K562 (cell line): Measurements from ENCODE around the gene SPIRE1. TPM values are rescaled to one million over a fixed set of nuclear protein-coding genes. Genes with fewer than 3 reads are reported as not detected.

Experiments
- ATAC-seq: fragments of 200-7000 bp; cut with Tn5 transposase; 3 replicates; pipeline ENCODE4 v1.9.1; 2020; ENCODE audit warnings: moderate library complexity
- BruUV-seq: library from RNA; stranded (reverse); fragments of 400-500 nt; replicated peaks from 2 replicates; lab custom pipeline; 2021; lab: Mats Ljungman, UMichigan
- CTCF ChIA-PET: fragments of 300-600 bp; formaldehyde crosslinking; extraction: SDS; loops from one replicate; lab custom pipeline; 2021; ENCODE audit warnings: low intra/inter-chr PET ratio; lab: Yijun Ruan, JAX
- POLR2A ChIA-PET: fragments of 300-600, 350-650 bp; sonication (Branson Sonifier 250); formaldehyde crosslinking; extraction: SDS; loops from one replicate; lab custom pipeline; 2021; ENCODE audit warnings: antibody characterized with exemption, inconsistent platforms; lab: Yijun Ruan, JAX
- DNase-seq, 4 experiments: peaks; one replicate each; pipeline versions ENCODE4 v3.0.0 to v3.0.0-alpha.2; 2011 to 2018; ENCODE audit warnings: low spot score in 3 of 4, mixed read lengths in 3 of 4; ENCODE audit errors: extremely low read depth in 1 of 4
- FAIRE-seq: peaks from 2 replicates; lab custom pipeline; 2011; peaks lifted over from hg19 to GRCh38; lab: Jason Lieb, UNC
- H2AFZ ChIP-seq: 2 replicates; pipeline ENCODE4 v1.6.0; 2011; ENCODE audit warnings: low read depth, low read length, control low read depth, inconsistent platforms
- H3K27ac ChIP-seq: fragments of 200-600 bp; 3 replicates; pipeline ENCODE4 v1.8.0; 2011; ENCODE audit warnings: low read depth, mild to moderate bottlenecking, control low read depth, inconsistent platforms, low read length, moderate library complexity, mixed read lengths; ENCODE audit errors: extremely low read depth
- H3K27me3 ChIP-seq, 2 experiments: fragments of 300-600 bp in 1 of 2; 2 replicates in 1 of 2; 3 replicates in 1 of 2; pipeline versions ENCODE4 v1.6.0 to v1.8.0; 2011; ENCODE audit warnings: inconsistent platforms in 2 of 2, low read length in 2 of 2, mild to moderate bottlenecking in 1 of 2, mixed read lengths in 1 of 2, moderate library complexity in 1 of 2; ENCODE audit not compliant: control insufficient read depth in 2 of 2, insufficient read depth in 2 of 2
- H3K36me3 ChIP-seq: fragments of 300-600 bp; 3 replicates; pipeline ENCODE4 v1.8.0; 2011; ENCODE audit warnings: mild to moderate bottlenecking, low read length, inconsistent platforms; ENCODE audit not compliant: control insufficient read depth, insufficient read depth
- H3K4me1 ChIP-seq, 2 experiments: fragments of 200-600 bp in 1 of 2; replicated peaks in 1 of 2; 2 replicates in 1 of 2; 3 replicates in 1 of 2; pipeline versions ENCODE4 v1.5.1 to v1.8.0; 2011; ENCODE audit warnings: inconsistent platforms in 2 of 2, low read length in 2 of 2, mild to moderate bottlenecking in 1 of 2, mixed read lengths in 1 of 2, moderate library complexity in 1 of 2; ENCODE audit not compliant: control insufficient read depth in 2 of 2, insufficient read depth in 2 of 2
- H3K4me2 ChIP-seq: 2 replicates; pipeline ENCODE4 v1.6.1; 2011; ENCODE audit warnings: low read length, control low read depth, inconsistent platforms, mixed read lengths; ENCODE audit not compliant: insufficient read depth
- H3K4me3 ChIP-seq: fragments of 200-600 bp; sonication (generic), shearing (Covaris generic); 2 replicates; pipeline ENCODE4 v1.5.1; 2016; ENCODE audit warnings: control low read depth, inconsistent platforms
- H3K79me2 ChIP-seq: fragments of 200-600 bp; 3 replicates; pipeline ENCODE4 v1.8.0; 2011; ENCODE audit warnings: low read length, inconsistent platforms; ENCODE audit not compliant: control insufficient read depth, insufficient read depth
- H3K9ac ChIP-seq, 2 experiments: 2 replicates each; pipeline versions ENCODE4 v1.6.0 to v1.6.1; 2011; ENCODE audit warnings: low read depth in 2 of 2, low read length in 2 of 2, control low read depth in 1 of 2, inconsistent platforms in 1 of 2, mild to moderate bottlenecking in 1 of 2, mixed read lengths in 1 of 2; ENCODE audit not compliant: insufficient read depth in 1 of 2
- H3K9me1 ChIP-seq: one replicate; pipeline ENCODE4 v1.6.0; 2011; ENCODE audit warnings: inconsistent platforms, mild to moderate bottlenecking, low read length, moderate library complexity; ENCODE audit not compliant: control insufficient read depth, insufficient read depth
- H3K9me3 ChIP-seq: replicated peaks from 2 replicates; pipeline ENCODE4 v1.5.1; 2011; ENCODE audit warnings: low read depth, low read length, inconsistent platforms; ENCODE audit not compliant: control insufficient read depth, insufficient read depth
- H4K20me1 ChIP-seq: replicated peaks from 2 replicates; pipeline ENCODE4 v1.6.1; 2011; ENCODE audit warnings: low read length, inconsistent platforms, mixed read lengths; ENCODE audit not compliant: control insufficient read depth, insufficient read depth
- NR2C1 ChIP-seq, 2 experiments: fragments of 450-650 bp; IDR thresholded peaks; 2 replicates each; pipeline ENCODE4 v1.6.1; 2017; ENCODE audit warnings: mild to moderate bottlenecking in 2 of 2, antibody characterized with exemption in 1 of 2, inconsistent platforms in 1 of 2, missing compliant biosample characterization in 1 of 2, missing genetic modification characterization in 1 of 2
- POLR2G ChIP-seq: fragments of 200-400 bp; formaldehyde crosslinking; IDR thresholded peaks from 2 replicates; pipeline ENCODE4 v1.6.1; 2017; ENCODE audit warnings: low read depth, mild to moderate bottlenecking, antibody characterized with exemption, low read length, moderate library complexity
- RBFOX2 ChIP-seq: fragments of 200-400 bp; formaldehyde crosslinking; IDR thresholded peaks from 2 replicates; pipeline ENCODE4 v1.6.1; 2017; ENCODE audit warnings: low read depth, mild to moderate bottlenecking, low read length, moderate library complexity
- TRIM24 ChIP-seq, 2 experiments: fragments of 450-650 bp; IDR thresholded peaks; 2 replicates each; pipeline ENCODE4 v1.6.1; 2016
- ZNF232 ChIP-seq: sonication (generic); formaldehyde crosslinking; IDR thresholded peaks from 2 replicates; pipeline ENCODE4 v1.8.0; 2022; ENCODE audit warnings: mild to moderate bottlenecking, missing genetic modification reagents
- ZNF316 ChIP-seq: fragments of 450-650 bp; IDR thresholded peaks from 2 replicates; pipeline ENCODE4 v1.6.1; 2016
- ZSCAN29 ChIP-seq: fragments of 450-650 bp; IDR thresholded peaks from 2 replicates; pipeline ENCODE4 v1.6.1; 2017
- whole genome bisulfite sequencing: fragments of 100-300 bp; shearing (Covaris generic); methylation state at CpG from one replicate; pipeline ENCODE4 v1.1.6; 2016; ENCODE audit warnings: low coverage, mixed read lengths; ENCODE audit not compliant: insufficient coverage; ENCODE audit errors: missing lambda C conversion rate; 5-methylcytosine and 5-hydroxymethylcytosine counted together
- in situ Hi-C: fragments of 300-500 bp; cut with MboI; formaldehyde crosslinking; loops from 4 replicates; pipeline ENCODE4 v1.15.0; 2018; ENCODE audit warnings: inconsistent platforms, mixed read lengths
- intact Hi-C: fragments of 100-400 bp; cut with micrococcal nuclease; formaldehyde crosslinking; loops from 2 replicates; pipeline ENCODE4 v1.14.2; 2022
- polyA plus RNA-seq, 8 experiments: library from polyadenylated mRNA; depleted of rRNA in 4 of 8; stranded (reverse) in 5 of 8; unstranded in 3 of 8; fragments of >200 nt; fragmentation: Nextera tagmentation in 2 of 8; fragmentation: Illumina TruSeq in 1 of 8; extraction: Ambion mirVana in 2 of 8; extraction: Trizol in 1 of 8; gene quantifications; 2 replicates each; pipeline versions ENCODE4 v1.2.1 to v1.2.3, GENCODE V29; 2011 to 2014; ENCODE audit warnings: inconsistent platforms in 1 of 8, missing spikeins in 1 of 8
- total RNA-seq, 7 experiments: library from RNA; depleted of rRNA in 6 of 7; stranded (reverse); fragments of >200 nt in 6 of 7; fragmentation: Illumina TruSeq in 2 of 7; extraction: Trizol in 2 of 7; gene quantifications; 2 replicates each; pipeline versions ENCODE4 v1.2.1 to v1.2.3, GENCODE V29; 2011 to 2021; ENCODE audit warnings: low replicate concordance in 1 of 7
- TF ChIP-seq, protein P1 (sequence below): fragments of 250-450 bp; sonication (Bioruptor Pico); IDR thresholded peaks from 2 replicates; pipeline ENCODE4 v1.4.0; 2020

SPIRE1 gene
- total and polyA plus RNA-seq, 9 of the 15 experiments (the other 6 are each of a cell fraction or from before 2014, with no cell fraction given), result 2.9 to 14.0 (median 10.2) TPM

DNA sequence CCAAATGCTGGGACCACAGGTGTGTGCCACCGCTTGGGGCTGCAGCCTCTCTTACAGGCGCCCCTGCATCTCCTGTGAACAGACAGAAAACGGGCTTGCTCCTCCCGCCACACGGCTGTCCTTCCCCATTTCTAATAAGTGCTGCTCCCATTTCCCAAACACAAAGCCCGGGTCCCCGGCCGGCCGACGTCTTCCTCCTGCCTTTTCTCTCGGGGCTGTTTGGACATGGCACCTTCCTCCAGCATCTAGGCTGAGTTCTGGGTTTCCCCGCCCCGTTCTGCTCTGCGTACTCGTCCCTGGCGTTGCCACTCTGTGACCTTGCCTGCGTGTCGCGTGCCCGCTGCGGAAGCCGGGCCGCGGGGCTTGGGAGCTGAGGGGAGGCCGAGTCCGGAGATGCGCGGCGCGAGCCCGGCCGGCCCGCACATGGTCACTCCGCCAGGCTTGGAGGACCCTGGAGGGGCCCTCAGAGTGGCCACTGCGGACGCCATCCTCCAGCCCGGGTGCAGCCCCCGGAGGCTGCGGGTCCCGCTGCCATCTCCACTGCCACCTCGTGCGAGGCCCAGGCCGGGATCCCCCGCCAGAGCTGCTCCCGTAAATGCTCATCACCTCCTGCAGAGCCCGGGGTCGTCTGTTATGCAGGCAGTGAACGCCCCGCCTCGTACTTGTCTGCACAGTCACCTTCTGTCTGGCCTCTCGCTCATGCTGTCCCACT, 223.9 kb downstream of the SPIRE1 start:
- H3K27me3 ChIP-seq, result no peaks in the 10 kb centered on the region

More for the DNA sequence above, 223.9 kb downstream of the SPIRE1 start:
- Histone ChIP-seq H3K27ac (no peak overlapping the region), H3K79me2 (no peaks in the 10 kb centered on the region), H3K9me1 (no peaks in the 10 kb centered on the region), H4K20me1 (no peaks in the 10 kb centered on the region), H3K4me3 (no peak overlapping the region), H3K36me3 (peaks cover 9% of the 10 kb centered on the region; the same call in 2 of the 3 replicates), H3K9me3 (no peaks in the 10 kb centered on the region; the same call in 1 of the 2 replicates), H3K9ac (no peak overlapping the region; a peak in 1 of 4 replicates), H3K4me2 (no peak overlapping the region), H3K4me1 (peaks cover 0 to 6% of the 10 kb centered on the region in 2 experiments; a peak in 1 of 5 replicates), H2AFZ (no peak overlapping the region)
- no TSS peak for BruUV-seq
- no peak for TF ChIP-seq TRIM24 (IDR thresholded peaks at IDR 0.05)
- TF ChIP-seq NR2C1 (IDR thresholded peaks at IDR 0.05), result no peak
- TF ChIP-seq NR2C1 (tag; IDR thresholded peaks at IDR 0.05), result no peak
- TF ChIP-seq POLR2G, result peak; percentile 40; the same call in 1 of the 2 replicates
- TF ChIP-seq, protein P1, sequence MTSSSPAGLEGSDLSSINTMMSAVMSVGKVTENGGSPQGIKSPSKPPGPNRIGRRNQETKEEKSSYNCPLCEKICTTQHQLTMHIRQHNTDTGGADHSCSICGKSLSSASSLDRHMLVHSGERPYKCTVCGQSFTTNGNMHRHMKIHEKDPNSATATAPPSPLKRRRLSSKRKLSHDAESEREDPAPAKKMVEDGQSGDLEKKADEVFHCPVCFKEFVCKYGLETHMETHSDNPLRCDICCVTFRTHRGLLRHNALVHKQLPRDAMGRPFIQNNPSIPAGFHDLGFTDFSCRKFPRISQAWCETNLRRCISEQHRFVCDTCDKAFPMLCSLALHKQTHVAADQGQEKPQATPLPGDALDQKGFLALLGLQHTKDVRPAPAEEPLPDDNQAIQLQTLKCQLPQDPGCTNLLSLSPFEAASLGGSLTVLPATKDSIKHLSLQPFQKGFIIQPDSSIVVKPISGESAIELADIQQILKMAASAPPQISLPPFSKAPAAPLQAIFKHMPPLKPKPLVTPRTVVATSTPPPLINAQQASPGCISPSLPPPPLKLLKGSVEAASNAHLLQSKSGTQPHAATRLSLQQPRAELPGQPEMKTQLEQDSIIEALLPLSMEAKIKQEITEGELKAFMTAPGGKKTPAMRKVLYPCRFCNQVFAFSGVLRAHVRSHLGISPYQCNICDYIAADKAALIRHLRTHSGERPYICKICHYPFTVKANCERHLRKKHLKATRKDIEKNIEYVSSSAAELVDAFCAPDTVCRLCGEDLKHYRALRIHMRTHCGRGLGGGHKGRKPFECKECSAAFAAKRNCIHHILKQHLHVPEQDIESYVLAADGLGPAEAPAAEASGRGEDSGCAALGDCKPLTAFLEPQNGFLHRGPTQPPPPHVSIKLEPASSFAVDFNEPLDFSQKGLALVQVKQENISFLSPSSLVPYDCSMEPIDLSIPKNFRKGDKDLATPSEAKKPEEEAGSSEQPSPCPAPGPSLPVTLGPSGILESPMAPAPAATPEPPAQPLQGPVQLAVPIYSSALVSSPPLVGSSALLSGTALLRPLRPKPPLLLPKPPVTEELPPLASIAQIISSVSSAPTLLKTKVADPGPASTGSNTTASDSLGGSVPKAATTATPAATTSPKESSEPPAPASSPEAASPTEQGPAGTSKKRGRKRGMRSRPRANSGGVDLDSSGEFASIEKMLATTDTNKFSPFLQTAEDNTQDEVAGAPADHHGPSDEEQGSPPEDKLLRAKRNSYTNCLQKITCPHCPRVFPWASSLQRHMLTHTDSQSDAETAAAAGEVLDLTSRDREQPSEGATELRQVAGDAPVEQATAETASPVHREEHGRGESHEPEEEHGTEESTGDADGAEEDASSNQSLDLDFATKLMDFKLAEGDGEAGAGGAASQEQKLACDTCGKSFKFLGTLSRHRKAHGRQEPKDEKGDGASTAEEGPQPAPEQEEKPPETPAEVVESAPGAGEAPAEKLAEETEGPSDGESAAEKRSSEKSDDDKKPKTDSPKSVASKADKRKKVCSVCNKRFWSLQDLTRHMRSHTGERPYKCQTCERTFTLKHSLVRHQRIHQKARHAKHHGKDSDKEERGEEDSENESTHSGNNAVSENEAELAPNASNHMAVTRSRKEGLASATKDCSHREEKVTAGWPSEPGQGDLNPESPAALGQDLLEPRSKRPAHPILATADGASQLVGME (CRISPR knock-in tag), result no peak
- no peak for TF ChIP-seq ZNF316
- no peak for TF ChIP-seq ZSCAN29
- 0 out of 2 replicates have a peak, but pooled peaks have one; percentile 22 for TF ChIP-seq RBFOX2
- TF ChIP-seq ZNF232 (CRISPR knock-in tag), result no peak
- no peak for DNase-seq
- FAIRE-seq, result no peak
- in situ Hi-C loops, result no loop called here
- ATAC-seq, result no peak
- ChIA-PET POLR2A (no interaction called here), CTCF (no interaction called here)
- whole genome bisulfite sequencing, result 88% methylated on average over 27 of the region's 51 CpGs
- intact Hi-C loops, result no loop called here
